Raji (cell line): ENCODE results near the gene CLCN4.

ENCODE experiments used
- POLR2A ChIP-seq: IDR thresholded peaks from 2 replicates; pipeline ENCODE4 v1.6.1; 2011; ENCODE audit warnings: low read depth, low read length, control low read depth; ENCODE audit not compliant: insufficient read depth

The CLCN4 gene

DNA sequence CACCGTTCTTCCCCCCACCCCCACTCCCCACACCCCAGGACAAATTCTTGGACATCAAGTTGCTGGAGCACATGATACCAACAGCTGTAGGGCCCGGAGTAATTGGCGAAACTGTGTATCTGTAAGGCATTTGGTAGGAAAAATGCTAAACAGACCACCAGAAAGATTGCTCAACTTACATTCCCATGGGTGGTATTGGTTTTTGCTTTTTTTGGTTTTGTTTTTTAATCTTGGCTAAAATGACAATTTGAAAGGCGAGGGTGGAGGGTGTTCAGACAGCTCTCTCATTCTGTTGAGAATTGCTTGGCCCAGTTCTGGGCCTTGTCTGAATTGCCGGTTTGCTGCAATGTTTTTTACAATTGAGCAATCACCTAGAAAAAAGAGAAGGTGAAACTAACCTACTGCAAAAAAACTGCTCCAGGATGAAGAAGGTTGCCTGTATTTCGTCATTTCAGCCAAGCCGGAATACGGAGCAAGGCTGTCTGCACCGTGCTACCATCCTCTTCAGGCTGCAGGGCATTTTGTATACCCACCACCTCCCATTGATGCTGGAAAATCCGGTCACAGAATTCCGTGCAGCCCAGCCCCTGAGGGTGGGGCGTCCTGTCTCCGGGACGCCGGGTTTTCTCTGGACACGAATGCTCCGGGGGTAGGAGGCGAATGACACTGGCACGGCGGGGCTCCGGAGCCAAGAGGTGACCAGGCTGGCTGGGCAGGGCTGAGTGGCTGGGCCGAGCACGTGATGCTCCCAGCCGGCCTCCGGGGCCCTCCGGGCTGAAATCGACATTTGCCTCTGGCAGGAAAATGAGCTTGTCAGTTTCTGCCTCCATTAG, at the start of gene CLCN4:
CLCN4 (plus strand) TSS at position 777 of the 833 bp plus-strand sequence. CDS start 28,058 bp downstream, outside the sequence.
- TF ChIP-seq POLR2A, result peak; percentile 71

DNA sequence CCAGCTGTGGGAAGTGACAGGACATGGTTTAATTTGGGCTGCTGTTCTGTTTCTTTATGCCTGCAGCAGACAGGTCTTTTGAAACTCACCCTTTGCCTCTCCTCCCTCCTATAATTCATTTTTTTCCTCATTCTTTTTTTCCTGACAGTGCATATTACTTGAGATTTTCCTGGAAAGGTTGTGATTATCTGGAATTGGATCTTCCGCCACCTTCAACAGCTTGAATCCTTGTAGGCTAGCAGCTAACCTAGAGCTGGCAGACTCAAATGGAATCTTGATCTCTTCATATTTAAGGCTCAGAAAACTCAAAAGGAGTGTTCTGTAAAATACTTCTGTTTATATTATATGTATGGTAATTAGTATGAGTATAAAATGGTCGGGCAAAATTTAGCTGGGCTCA, 49.3 kb upstream of the CLCN4 start:
- no peak for TF ChIP-seq POLR2A

DNA sequence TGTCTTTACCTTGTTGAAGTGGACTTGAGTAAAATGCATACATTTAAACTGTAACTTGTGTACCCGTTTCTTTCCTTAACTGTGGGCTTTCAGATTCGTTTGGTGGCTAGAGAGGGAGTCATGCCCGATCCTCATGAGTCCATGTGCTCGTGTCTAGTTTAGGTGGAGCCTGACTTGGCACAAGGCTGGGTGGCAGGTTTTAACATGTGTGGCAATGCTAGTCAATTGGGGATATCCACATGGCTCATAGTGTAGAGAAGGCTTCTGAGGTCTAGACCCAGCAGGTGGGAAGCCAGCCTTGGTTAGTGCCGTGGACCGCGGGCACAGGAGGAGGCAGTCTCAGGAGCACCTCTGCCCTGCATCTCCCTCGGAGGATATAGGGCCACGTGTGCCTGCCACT, 48.5 kb upstream of the CLCN4 start:
- no peak for TF ChIP-seq POLR2A

DNA sequence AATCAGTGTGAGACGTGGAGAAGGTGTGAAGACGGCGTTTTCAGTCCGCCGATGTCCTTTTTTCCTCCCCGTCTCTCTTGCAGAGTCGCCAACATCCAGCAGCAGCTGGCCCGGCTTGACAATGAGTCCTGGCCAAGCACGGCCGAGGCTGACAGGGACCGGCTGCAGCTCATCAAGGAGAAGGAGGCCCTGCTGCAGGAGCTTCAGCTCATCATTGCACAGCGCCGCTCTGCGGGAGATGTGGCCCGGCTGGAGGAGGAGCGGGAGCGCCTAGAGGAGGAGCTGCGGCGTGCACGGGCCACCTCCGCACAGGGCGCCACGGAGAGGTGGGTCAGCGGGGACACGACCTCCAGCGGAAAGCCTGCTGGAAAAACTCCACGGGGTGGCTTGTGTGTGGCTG, 47.1 kb upstream of the CLCN4 start:
- TF ChIP-seq POLR2A, result no peak

DNA sequence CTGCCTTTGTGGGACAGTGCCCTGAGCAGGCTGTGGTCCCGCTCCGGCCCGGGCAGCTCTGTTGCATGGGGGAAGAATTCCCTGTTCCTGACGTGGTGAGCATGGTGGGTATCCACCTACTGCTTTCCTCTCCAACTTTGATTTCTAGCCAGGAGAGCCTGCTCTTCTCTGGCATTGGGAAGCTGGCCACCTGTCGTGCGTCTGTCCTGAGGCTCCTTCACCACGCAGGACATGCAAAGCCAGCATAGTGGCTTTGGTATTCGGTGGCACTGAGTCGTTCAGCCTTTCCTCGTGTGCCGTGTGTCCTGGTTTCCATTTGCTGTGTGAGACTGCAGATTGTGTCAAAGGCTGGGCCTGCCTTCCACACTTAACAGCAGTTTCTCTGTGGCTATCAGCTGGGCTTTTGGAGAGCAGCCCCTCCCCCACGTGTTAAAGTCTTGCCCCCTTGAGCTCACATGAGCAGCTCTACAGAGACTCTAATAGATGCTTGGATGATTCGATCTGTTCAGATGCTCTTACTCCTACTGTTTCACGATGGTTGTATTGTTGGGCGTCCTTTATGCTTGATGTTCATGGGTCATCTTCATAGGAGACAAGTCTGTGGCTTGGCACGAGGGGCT, 46.3 kb upstream of the CLCN4 start:
- no peak for TF ChIP-seq POLR2A

DNA sequence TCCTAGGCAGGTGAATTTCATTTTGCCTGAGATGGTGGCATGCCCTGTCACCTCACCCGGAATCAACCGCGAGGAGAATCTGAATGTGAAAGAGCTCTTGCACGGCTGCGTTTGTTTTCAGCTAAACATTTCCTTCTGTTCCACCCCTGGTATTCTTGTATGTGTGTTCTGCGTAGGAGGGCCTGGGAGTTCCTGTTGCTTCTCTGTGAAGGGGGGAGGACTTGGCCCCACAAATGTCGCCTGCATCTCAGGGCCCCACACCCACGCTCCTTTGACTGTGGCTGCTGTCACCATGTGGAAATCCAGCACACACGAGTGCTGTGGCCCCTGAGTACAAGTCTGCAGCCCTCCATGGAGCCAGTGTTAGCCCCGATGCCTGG, 45.8 kb upstream of the CLCN4 start:
- TF ChIP-seq POLR2A, result no peak

DNA sequence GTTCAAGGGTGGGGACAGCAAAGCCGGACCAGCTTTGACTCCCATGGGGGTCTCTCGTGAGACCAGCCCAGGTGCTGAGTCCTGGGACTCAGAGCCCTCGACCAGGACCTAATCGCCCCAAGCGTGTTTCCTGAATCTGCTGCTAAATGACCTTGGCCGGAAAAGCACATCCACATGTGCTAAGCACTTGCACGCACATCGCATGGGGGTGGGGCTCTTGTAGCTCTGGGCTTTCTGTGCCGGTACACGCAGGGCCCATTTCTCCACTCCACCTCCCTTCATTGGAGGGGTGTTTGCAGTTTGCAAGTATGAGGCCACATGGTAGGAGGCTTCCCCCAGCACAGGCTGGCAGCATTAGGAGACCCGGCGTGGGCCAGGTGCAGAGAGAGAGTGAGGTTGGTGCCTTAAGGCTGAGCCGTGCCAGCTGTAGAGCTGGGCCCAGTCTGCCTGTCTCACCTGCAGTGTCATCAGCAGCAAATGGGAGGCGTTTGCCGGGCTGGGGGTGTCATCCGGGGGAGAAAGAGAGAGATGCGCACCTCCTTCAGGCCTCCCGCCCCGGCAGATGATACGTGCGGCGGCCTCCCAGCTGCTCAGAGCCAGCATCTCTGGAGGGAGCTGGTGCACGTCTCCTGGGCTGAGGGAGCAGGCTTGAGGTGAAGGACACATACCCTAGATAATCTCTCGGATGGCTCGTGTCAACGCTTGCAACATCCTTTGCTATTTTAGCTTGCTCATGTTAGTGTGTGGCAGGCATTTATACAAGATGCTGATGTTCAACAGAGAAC, 45.2 kb upstream of the CLCN4 start:
- peak; percentile 36; the same call in 1 of the 2 replicates for TF ChIP-seq POLR2A

DNA sequence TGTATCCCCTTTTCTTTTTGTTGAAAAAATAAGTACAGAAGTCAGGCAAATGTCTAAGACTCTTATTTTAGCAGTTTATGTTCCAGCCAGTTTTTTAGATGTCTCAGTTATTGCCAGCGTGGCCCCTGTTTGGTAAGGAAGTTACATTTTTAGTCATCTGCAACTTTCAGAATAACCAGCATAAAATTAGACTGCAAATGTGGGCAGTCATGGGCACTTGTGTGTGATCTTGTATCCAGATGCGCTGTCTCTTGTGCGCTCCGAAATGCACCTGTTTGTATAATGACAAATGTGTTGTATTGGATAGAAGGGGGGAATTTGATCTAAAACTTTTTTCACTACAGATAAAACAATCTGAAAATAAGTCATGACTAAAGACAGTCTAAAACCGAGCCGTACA, 44.3 kb upstream of the CLCN4 start:
- TF ChIP-seq POLR2A, result no peak

DNA sequence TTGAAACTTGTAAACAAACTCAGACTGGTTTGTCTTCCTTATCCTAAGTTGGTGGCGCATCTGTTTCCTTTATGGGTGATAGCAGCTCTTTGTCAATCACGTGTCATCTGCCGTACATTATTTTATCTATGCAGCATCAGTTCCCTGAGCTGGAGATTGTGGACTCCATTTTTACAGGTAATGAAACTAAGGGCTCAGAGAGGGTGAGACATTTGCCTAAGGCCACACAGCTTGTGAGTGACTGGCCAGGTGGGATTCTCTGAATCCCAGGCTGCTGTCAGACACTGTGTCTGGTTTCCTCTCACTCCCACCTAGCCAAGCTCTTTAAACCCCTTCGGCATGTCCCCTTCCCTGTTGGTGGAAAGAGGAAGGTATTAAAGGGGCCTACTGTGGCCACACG, 41.7 kb upstream of the CLCN4 start:
- TF ChIP-seq POLR2A, result no peak

DNA sequence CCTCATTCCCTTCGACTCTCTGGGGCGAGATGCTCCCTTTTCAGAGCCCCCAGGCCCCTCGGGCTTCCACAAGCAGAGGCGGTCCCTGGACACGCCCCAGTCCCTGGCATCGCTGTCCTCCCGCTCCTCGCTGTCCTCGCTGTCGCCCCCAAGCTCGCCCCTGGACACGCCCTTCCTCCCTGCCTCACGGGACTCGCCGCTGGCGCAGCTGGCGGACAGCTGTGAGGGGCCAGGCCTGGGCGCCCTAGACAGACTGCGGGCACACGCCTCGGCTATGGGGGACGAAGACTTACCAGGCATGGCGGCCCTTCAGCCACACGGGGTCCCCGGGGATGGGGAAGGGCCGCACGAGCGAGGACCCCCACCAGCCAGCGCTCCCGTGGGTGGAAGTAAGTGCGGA, 39.5 kb upstream of the CLCN4 start:
- TF ChIP-seq POLR2A, result no peak

DNA sequence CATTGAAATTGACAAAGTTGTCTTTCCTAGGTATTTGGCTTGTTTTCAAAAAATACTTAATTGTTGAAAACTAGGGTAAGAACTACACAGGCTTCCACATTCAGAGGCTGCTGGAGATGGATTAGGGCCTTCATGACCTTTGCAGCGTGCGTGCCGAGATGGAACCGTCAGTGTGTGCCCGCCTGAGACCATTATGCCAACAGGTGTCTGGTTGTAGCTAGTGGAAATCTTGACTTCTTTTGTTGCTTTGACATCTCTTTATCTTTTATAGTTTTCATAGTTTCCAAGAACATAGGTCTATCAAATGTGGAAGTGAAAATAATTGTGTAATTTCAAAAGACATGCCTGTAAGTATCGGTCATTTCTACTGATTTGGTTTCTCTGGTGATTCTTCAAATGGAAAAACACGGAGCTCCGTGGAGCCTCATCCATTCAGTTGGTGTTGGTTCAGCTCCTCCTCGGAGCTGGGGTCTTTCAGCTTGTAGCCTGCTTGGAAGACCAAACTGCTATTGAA, 38.9 kb upstream of the CLCN4 start:
- no peak for TF ChIP-seq POLR2A

DNA sequence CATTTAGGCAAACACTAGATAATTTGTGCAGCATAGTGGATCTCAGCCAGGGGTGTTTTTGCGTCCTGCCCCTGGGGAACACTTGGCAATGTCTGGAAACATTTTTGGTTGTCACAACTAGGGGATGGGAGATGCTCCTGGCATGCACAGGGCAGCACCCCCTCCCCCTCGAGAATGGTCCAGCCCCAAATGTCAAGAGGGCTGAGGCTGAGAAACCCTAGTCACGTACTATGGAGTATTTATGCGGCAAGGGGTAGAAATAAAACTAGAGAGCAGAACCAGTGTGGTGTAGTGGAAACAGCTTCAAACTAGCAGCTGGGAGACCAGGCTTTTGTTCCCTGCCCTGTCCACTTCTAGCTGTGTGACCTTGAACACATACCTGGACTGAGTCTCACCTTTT, 38.2 kb upstream of the CLCN4 start:
- no peak for TF ChIP-seq POLR2A

DNA sequence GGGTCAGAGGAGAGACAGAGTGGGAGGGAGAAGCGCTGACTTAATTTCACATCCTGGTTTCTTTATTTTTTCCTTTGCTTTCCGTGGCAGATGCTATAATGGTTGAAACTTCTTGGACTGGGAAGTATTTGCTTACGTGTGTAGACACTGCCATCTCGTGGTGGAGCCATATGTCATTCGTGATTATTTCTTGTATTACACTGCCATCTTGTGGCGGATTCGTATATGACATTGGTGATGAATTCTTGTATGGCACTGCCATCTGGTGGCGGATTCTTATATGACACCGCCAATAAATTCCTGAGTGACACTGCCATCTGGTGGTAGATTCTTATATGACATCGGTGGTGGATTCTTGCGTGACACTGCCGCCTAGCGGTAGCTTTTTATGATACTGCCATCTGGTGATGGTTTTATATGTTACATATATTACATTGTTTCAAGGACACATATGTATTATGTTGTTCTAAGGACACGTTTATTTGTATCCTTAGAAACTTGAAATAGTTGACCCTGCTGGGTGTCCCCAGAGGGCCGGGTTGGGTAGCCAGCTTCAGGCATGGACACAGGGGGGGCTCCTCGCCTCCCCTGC, 37.3 kb upstream of the CLCN4 start:
- no peak for TF ChIP-seq POLR2A

DNA sequence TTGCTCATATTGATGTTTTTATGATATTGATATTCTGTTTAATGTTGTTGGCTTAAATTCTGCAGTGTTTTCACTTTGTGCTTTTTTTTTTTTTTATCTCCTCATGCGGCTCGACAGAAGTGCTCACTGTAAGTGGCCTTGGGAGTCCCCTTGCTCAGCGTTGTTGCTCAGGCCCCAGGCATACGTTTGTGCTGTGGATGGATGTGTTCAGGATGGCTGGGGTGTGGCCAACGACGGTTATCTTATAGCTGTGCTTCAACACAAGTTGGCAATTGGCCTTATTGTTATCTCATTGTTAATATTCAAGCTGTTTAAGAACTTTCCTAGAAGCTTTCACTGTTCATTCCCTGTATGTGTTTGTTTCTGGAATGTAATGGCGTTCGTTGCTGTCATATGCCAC, 36.4 kb upstream of the CLCN4 start:
- no peak for TF ChIP-seq POLR2A

DNA sequence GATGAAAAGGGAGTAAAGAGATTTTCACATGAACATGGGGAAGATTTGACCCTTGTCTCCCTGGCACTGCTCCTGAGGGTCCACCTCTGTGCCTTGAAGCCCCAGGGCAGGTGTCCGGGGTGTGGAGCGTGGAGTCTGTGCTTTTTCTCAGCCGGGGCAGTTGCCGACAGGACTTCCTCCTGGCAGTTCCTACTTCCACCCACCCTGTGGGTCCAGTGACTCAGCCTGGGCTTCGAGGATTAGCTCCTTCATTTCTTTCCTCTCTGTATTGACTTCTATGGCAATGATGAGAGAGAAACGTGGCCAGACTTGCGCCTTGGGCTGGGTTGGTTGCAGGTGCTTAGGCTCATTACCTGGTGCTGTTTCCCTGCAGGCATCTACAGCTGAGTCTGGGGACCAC, 35.9 kb upstream of the CLCN4 start:
- no peak for TF ChIP-seq POLR2A
